C4-2B (cell line): ENCODE measurements around the gene NRXN3.

Experiments
- H3K27ac ChIP-seq: fragments of 450-650 bp; 2 replicates; pipeline ENCODE4 v1.5.1; 2017
- ZFX ChIP-seq: fragments of 450-650 bp; IDR thresholded peaks from 2 replicates; pipeline ENCODE4 v1.6.1; 2017
- TF ChIP-seq, protein P1 (sequence below): fragments of 450-650 bp; conservative IDR thresholded peaks from 2 replicates; pipeline ENCODE4 v1.5.1; 2017; ENCODE audit warnings: mild to moderate bottlenecking

The NRXN3 gene

DNA sequence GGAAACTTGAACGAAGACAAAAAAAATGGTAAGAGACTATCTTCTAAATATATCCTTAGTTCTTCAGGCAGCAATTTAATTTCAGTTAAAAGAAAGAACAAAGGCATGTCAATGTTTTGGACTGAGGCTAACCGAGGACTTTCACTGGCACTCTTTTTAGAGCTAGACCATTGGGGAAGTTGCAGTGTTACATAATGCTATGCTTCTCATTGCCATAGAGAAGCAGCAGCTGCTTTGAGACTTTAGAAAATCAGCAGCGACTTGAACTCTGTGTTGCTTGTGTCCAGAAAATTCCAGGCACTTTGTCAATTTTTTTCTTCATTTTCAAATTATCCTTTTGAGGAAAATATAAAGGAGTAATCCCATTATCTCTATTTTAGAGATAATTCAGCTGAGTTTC lies 964.2 kb downstream of the NRXN3 start:
- TF ChIP-seq, protein P1, sequence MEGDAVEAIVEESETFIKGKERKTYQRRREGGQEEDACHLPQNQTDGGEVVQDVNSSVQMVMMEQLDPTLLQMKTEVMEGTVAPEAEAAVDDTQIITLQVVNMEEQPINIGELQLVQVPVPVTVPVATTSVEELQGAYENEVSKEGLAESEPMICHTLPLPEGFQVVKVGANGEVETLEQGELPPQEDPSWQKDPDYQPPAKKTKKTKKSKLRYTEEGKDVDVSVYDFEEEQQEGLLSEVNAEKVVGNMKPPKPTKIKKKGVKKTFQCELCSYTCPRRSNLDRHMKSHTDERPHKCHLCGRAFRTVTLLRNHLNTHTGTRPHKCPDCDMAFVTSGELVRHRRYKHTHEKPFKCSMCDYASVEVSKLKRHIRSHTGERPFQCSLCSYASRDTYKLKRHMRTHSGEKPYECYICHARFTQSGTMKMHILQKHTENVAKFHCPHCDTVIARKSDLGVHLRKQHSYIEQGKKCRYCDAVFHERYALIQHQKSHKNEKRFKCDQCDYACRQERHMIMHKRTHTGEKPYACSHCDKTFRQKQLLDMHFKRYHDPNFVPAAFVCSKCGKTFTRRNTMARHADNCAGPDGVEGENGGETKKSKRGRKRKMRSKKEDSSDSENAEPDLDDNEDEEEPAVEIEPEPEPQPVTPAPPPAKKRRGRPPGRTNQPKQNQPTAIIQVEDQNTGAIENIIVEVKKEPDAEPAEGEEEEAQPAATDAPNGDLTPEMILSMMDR, result no peak
- TF ChIP-seq ZFX, result no peak
- no peak overlapping the region for H3K27ac ChIP-seq

DNA sequence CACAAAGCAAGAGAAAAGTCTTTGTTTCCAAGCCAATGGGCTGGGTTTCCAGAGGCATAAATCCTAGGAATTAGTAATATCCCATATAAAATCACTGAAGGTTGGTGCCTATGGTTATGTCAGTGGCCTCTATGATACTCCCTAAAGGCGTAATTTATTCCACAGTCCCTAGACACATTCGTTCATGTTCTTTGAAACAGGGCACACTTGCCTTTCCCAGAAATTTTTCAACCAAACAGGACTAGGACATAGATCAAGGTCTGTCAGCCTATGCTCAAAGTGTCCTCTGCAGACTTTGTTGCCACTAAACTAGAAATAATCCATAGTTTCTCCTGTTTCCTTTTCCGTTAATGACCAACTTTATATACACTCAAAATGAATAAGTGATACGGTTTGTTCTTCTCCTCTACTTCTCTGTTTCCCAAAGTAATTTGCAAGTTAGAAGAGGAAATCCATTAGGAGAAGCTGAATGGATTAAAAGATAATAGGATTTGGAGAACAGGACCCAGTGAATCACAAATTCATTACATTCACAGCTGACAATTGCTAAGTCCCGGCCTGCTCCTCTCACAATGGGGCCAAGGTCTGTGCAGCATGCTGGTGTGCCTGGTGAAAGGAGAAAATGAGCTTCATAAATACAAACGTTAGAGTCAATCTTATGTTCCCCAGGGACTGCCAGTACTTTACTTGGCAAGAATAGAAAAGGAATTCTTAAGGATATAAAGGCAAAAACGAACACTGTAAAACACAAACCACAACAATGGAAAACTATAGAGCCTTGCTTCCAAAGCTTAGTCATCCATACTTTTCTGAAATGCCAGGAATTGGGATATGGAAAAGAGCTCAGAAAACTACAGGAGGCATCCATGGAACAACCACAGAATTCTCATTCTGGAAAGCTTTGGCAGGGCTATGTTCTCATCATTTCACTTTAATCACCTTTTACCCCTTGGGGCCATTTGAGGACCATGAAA lies 966.2 kb downstream of the NRXN3 start:
- TF ChIP-seq, protein P1, result no peak
- TF ChIP-seq ZFX, result no peak
- H3K27ac ChIP-seq, result no peak overlapping the region

DNA sequence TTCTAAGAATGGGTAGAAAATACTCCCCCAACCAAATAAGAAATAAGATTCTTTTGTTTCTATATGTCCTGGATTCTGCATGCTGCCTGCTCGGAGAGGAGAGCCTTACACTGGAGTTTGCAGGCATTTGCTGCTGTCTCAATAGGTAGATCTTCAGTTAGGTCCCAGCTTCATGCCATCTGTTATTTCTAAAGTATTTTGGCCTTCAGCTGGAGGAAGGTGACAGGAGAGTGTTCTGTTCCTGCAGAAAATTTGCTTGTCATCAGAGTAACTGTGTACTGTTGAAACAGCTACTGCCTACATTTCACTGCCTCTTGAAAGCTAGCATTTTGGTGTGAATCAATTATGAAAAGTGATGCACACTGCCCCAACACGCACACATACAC lies 966.9 kb downstream of the NRXN3 start:
- H3K27ac ChIP-seq, result no peak overlapping the region
- no peak for TF ChIP-seq ZFX
- TF ChIP-seq, protein P1, result no peak

DNA sequence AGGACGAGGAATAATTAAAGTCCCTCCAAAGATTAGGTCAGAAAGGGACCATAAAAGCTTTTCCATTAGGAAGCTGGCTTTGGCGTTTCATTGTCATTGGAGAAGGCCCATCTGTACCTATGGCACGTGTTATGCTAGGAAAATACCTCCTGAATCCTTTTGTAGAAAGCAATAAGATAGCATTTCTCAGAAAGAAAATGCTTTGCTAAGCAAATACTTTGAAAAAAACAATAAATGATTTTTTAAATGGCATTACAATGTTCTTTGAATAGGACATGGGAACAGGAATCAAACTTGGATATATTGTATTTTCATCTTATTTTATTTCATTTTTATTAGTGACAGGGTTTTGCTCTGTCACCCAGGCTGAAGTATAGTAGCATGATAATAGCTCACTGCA lies 967.7 kb downstream of the NRXN3 start:
- no peak overlapping the region for H3K27ac ChIP-seq
- TF ChIP-seq ZFX, result no peak
- TF ChIP-seq, protein P1, result no peak

DNA sequence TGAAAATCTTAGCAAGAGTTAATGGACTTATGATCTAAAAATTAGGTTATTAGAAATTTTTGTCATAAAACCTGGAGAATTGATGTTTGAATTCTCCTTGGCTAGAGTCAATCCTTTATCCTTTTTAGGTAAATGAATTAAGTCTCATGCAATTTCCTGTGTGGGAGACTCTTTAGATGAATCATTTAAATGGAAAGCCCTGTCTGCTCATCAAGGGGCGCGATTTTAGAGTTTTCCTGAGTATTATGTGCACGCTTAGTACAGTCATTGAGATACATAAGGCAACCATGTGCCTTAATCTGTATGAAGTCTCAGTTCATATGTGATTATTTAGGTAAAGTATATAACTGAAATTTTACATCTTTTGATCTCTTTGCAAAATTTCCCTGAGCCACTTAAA lies 974.7 kb downstream of the NRXN3 start:
- H3K27ac ChIP-seq, result no peak overlapping the region
- no peak for TF ChIP-seq ZFX
- TF ChIP-seq, protein P1, result no peak

DNA sequence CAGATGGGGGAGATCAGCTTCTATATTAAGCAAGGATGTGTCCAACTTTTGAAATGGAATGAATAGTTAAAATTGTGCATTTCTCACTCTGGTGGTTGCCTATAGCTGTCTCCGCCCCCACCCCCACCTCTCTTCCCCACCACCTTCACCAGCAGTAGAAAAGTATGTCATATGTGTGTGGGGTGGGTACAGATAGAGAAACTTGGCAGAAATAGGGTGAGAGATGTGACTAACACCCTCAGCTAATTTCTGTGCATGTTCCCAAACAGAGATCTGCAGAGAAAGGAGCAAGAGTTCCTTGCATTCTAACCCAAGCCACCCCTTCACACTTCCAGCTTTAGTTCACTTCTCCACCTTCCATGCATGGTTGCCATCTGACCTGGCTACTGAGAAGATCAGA lies 980.1 kb downstream of the NRXN3 start:
- no peak overlapping the region for H3K27ac ChIP-seq
- TF ChIP-seq, protein P1, result no peak
- TF ChIP-seq ZFX, result no peak

DNA sequence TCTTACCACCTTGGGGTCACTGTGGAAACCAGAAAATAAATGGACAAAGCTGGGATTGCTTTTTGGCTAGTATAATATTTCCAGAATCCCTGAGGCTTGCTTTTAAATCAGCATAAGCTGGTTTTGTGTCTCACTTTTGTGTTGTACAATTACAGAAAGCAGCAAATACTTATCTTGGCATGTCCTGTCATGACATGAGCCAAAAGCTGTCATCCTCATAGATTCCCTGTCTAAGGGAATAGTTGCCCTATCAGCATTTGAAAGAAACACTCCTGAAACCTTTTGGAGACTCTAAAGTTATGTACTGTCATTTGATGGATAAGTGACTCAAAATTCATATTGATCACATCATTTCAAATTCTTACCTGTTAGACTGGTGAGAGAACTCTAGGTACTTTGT lies 987.2 kb downstream of the NRXN3 start:
- no peak overlapping the region for H3K27ac ChIP-seq
- TF ChIP-seq, protein P1, result no peak
- TF ChIP-seq ZFX, result no peak
